ENCODE measurements around the gene RMRP. TPM values are rescaled to one million over a fixed set of nuclear protein-coding genes. Genes with fewer than 3 reads are reported as not detected.

The RMRP gene
- total RNA-seq, 4 donors from 2014 or later = 841 to 3,200 (median 2,180) TPM

DNA sequence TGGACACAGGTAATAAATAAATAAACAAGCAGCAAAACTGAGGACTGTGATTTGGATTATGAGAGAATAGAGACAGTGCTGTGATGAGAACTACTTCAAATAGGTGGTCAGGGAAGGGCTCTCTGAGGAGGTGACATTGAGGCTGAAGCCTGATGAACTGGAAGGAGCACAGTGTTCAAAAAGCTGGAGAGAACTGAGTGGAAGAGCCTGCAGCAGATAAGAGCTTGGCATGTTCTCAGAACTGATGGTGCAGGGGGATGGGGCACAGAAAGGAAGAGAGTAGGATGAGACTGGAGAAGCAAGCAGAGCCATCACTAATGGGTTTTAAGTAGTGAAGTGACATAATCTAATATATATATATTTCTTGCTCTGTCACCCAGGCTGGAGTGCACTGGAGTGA lies 43.1 kb upstream of the RMRP start:
- DNase-seq (ENCODE audit: low spot score) = no peak
- TF ChIP-seq, protein P1, sequence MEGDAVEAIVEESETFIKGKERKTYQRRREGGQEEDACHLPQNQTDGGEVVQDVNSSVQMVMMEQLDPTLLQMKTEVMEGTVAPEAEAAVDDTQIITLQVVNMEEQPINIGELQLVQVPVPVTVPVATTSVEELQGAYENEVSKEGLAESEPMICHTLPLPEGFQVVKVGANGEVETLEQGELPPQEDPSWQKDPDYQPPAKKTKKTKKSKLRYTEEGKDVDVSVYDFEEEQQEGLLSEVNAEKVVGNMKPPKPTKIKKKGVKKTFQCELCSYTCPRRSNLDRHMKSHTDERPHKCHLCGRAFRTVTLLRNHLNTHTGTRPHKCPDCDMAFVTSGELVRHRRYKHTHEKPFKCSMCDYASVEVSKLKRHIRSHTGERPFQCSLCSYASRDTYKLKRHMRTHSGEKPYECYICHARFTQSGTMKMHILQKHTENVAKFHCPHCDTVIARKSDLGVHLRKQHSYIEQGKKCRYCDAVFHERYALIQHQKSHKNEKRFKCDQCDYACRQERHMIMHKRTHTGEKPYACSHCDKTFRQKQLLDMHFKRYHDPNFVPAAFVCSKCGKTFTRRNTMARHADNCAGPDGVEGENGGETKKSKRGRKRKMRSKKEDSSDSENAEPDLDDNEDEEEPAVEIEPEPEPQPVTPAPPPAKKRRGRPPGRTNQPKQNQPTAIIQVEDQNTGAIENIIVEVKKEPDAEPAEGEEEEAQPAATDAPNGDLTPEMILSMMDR (IDR thresholded peaks at IDR 0.05) = no peak
- no peak for ATAC-seq (ENCODE audit: low FRiP score)

DNA sequence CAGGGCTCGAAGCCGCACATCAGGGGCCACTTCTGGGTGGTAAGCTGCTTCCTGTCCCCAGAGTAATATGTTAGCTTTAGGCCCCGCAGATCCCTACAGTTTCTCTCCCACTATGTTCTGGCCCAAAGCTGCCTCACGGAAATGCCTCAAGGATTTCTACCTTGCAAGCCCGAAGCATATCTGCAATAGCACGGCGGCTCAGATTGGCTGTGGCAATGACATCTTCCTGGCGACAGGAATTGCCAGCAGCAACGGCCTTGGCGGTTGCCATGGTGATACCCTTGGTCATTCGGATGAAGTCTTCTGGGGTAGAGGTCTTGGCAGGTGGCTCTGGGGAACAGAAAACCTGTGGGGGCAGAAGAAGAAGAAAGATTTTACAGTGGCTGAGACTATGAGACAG lies 42.2 kb upstream of the RMRP start:
- TF ChIP-seq, protein P1 (IDR thresholded peaks at IDR 0.05) = no peak
- ATAC-seq (ENCODE audit: low FRiP score) (no peak), DNase-seq (ENCODE audit: low spot score) (no peak)

DNA sequence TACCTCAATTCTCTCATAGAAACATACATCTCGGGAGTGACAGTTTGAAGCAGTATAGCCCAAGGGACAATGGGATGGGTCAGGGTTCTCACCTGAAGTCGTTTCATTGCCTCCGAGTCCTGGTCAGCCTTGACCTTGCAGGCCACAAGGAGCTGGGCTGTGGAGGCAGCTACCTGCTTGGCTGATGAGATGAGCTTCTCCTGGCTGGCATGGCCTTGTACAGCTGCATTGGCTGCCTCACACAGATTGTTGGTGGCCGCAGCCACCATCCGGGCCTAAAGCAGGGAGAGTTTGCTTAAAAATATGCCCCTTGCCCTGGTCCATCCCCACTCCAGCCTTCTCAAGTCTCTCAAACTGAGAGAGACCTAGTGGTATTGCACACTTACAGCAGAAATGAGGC lies 40.4 kb upstream of the RMRP start:
- DNase-seq (ENCODE audit: low spot score) = no peak
- no peak for ATAC-seq (ENCODE audit: low FRiP score)
- TF ChIP-seq, protein P1 (IDR thresholded peaks at IDR 0.05) = no peak

DNA sequence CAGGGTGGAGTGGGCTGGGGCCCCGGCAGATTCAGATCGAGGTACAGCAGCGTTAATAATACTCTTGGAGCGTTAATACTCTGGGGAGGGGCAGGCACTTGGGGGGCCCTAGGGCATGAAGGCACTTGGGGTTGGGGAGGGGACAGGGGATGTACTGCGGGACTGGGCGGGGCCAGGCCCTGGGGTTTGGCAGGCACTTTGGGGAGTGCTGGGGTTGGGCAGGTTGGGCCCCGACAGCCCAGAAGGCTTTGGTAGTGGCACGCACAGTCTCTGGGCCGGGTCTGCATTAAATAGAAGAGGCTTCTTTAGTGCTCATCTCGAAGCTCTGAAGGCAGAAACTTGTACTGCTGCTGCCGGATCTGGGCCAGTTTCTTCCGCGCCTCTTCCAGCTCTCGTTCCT lies 39.7 kb upstream of the RMRP start:
- ATAC-seq (ENCODE audit: low FRiP score) (no peak), DNase-seq (ENCODE audit: low spot score) (no peak)
- TF ChIP-seq, protein P1 (IDR thresholded peaks at IDR 0.05) = no peak

DNA sequence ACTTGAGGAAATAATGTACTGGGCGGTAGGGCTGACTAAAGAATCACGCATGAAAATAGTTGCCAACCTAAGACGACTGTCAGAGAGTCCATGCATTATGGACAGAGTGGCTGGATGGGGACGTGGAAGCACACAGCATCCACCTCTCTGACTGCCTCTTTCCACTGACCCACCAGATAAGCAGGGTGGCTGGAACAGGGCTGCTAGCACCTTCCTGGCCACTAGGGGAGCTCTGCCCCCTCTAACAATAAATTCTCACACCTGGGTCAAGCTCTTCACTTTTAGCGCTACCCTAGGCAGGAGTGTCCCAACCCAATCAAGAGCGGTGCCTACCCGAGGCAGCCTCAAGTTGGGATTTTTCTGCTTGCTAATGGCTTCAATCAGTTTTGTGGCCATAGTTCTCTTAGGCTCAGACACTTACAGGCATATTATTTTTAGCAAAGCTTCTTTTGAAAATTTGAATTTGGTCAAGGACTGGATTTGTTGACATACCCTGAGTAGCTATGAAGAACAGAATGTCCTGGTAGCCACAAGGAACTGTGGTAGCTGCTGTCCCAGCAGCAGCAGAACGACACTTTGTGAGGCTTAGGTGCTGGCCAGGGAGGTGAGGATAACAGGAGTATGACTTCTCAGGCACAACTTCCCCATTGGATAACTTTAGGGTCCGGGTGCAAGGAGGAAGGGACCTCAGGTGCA lies 38.8 kb upstream of the RMRP start:
- DNase-seq (ENCODE audit: low spot score) (no peak), ATAC-seq (ENCODE audit: low FRiP score) (peak; percentile 71)
- TF ChIP-seq, protein P1 (IDR thresholded peaks at IDR 0.05) = no peak

DNA sequence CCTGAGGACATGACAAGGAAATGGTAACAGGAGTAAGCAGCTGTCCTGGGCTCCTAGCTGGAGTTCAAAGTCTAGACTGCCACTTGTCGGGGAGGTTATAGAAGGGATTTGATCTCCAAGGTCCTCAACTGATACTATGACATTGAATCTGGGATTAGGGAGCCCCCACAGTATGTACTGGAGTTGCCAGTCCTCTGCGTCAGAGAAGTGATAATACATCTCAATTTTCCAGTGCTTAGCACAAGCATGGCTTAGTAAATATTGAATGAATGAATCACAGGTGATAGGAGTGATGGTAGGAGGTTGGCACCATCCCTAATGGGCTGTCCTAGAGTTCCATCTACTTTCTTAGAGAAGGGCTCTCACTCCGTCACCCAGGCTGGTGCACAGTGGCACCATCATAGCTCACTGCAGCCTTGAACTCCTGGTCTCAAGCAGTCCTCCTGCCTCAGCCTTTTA lies 38.2 kb upstream of the RMRP start:
- TF ChIP-seq, protein P1 (IDR thresholded peaks at IDR 0.05) = no peak
- DNase-seq (ENCODE audit: low spot score) (no peak), ATAC-seq (ENCODE audit: low FRiP score) (no peak)

DNA sequence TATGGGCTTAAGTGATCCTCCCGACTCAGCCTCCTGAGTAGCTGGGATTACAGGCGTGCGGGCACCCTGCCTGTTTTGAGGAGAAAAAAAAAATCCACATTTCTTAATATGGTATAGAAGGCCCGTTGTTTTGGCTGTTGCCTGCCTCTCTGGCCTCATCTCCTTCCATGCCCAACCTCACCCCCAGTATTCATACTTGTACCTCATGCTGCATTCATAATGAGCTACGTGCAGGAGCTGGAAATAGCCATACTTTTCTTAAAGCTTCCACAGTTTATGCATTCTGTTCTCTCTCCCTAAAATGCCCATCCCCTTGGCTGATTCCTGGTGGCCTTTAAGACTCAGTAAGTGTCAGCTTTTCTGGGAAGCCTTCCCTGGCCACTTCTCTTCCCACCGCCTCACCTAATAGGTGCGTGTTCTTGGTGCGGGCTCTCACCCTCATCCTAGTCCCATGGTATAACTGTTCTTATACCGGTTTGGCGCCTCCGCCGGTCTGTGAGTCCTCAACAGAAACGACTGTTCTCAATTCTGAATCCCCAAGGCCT lies 34.0 kb upstream of the RMRP start:
- no peak for ATAC-seq (ENCODE audit: low FRiP score)
- no peak for DNase-seq (ENCODE audit: low spot score)

More for the DNA sequence above, 34.0 kb upstream of the RMRP start:
- TF ChIP-seq, protein P1 (IDR thresholded peaks at IDR 0.05) = no peak

All from omental fat pad (tissue), 4 donors.